HepG2 (cell line): Measurements from ENCODE around the gene STPG4. TPM values are rescaled to one million over a fixed set of nuclear protein-coding genes. Genes with fewer than 3 reads are reported as not detected.

ENCODE experiments used
- ARNT2 ChIP-seq: sonication (generic); formaldehyde crosslinking; IDR thresholded peaks from 2 replicates; pipeline ENCODE4 v1.8.0; 2022; ENCODE audit warnings: mild to moderate bottlenecking, low read depth, missing genetic modification reagents, moderate library complexity
- ELF3 ChIP-seq: IDR thresholded peaks from 2 replicates; pipeline ENCODE4 v1.6.1; 2016; ENCODE audit warnings: missing genetic modification reagents, missing compliant biosample characterization
- HHEX ChIP-seq: IDR thresholded peaks from 2 replicates; pipeline ENCODE4 v1.6.1; 2016; ENCODE audit warnings: control low read depth
- KAT8 ChIP-seq: IDR thresholded peaks from 2 replicates; pipeline ENCODE4 v1.6.1; 2016; ENCODE audit warnings: missing genetic modification reagents, missing compliant biosample characterization
- MTA3 ChIP-seq: sonication (generic); formaldehyde crosslinking; IDR thresholded peaks from 2 replicates; pipeline ENCODE4 v1.4.0; 2020; ENCODE audit warnings: missing genetic modification reagents
- MZF1 ChIP-seq: sonication (generic); formaldehyde crosslinking; IDR thresholded peaks from 2 replicates; pipeline ENCODE4 v1.8.1; 2023; ENCODE audit warnings: mild to moderate bottlenecking, missing genetic modification reagents, borderline replicate concordance
- NCOA1 ChIP-seq: sonication (generic); formaldehyde crosslinking; IDR thresholded peaks from 2 replicates; pipeline ENCODE4 v1.9.0; 2021; ENCODE audit warnings: missing genetic modification reagents
- NFATC3 ChIP-seq: sonication (generic); formaldehyde crosslinking; IDR thresholded peaks from 2 replicates; pipeline ENCODE4 v1.5.1; 2020; ENCODE audit warnings: mild to moderate bottlenecking, missing genetic modification reagents
- PHF5A ChIP-seq: IDR thresholded peaks from one replicate; pipeline ENCODE4 v1.6.1; 2018; ENCODE audit warnings: low read depth, missing genetic modification reagents; ENCODE audit not compliant: unreplicated experiment
- TCF12 ChIP-seq, 2 experiments: fragments of 450-650 bp in 1 of 2; sonication (generic) in 1 of 2; formaldehyde crosslinking in 1 of 2; IDR thresholded peaks; 2 replicates each; pipeline versions ENCODE4 v1.6.1 to v1.8.0; 2017 to 2022; ENCODE audit warnings: antibody characterized with exemption in 1 of 2, mild to moderate bottlenecking in 1 of 2, missing genetic modification reagents in 1 of 2, moderate library complexity in 1 of 2
- TFE3 ChIP-seq: IDR thresholded peaks from 2 replicates; pipeline ENCODE4 v1.6.1; 2016
- WIZ ChIP-seq: sonication (generic); formaldehyde crosslinking; IDR thresholded peaks from 2 replicates; pipeline ENCODE4 v1.5.1; 2020; ENCODE audit warnings: mild to moderate bottlenecking, missing genetic modification reagents
- ZBTB38 ChIP-seq: sonication (generic); formaldehyde crosslinking; IDR thresholded peaks from 2 replicates; pipeline ENCODE4 v1.5.1; 2020; ENCODE audit warnings: mild to moderate bottlenecking, missing genetic modification reagents
- ZFP82 ChIP-seq: sonication (generic); formaldehyde crosslinking; IDR thresholded peaks from 2 replicates; pipeline ENCODE4 v1.5.1; 2020; ENCODE audit warnings: mild to moderate bottlenecking, missing genetic modification reagents, borderline replicate concordance
- ZMYM3 ChIP-seq: sonication (generic); formaldehyde crosslinking; IDR thresholded peaks from 2 replicates; pipeline ENCODE4 v1.5.1; 2020; ENCODE audit warnings: mild to moderate bottlenecking, missing genetic modification reagents
- ZMYM4 ChIP-seq: sonication (generic); formaldehyde crosslinking; IDR thresholded peaks from 2 replicates; pipeline ENCODE4 v1.8.1; 2023; ENCODE audit warnings: mild to moderate bottlenecking, missing genetic modification reagents
- ZNF33A ChIP-seq: sonication (generic); formaldehyde crosslinking; IDR thresholded peaks from 2 replicates; pipeline ENCODE4 v1.5.1; 2020; ENCODE audit warnings: missing genetic modification reagents, mild to moderate bottlenecking, moderate library complexity, borderline replicate concordance
- ZNF687 ChIP-seq: sonication (generic); formaldehyde crosslinking; IDR thresholded peaks from 2 replicates; pipeline ENCODE4 v1.5.1; 2020; ENCODE audit warnings: mild to moderate bottlenecking, missing genetic modification reagents, moderate library complexity
- ZNF782 ChIP-seq: sonication (generic); formaldehyde crosslinking; IDR thresholded peaks from 2 replicates; pipeline ENCODE4 v1.4.0; 2020; ENCODE audit warnings: missing genetic modification reagents, mild to moderate bottlenecking, borderline replicate concordance
- polyA plus RNA-seq, 8 experiments: library from polyadenylated mRNA; depleted of rRNA in 3 of 8; stranded (reverse) in 7 of 8; unstranded in 1 of 8; fragments of >200 nt; fragmentation: Illumina TruSeq in 4 of 8; extraction: Trizol in 4 of 8; gene quantifications; 2 replicates each; pipeline versions ENCODE4 v1.2.1 to v1.2.3, GENCODE V29; 2011 to 2016; ENCODE audit warnings: low read depth in 4 of 8, missing spikeins in 1 of 8, mixed read lengths in 1 of 8; ENCODE audit not compliant: insufficient read depth in 1 of 8
- total RNA-seq, 5 experiments: library from RNA; depleted of rRNA; stranded (reverse); fragments of >200 nt; fragmentation: Illumina TruSeq; extraction: Trizol; gene quantifications; 2 replicates each; pipeline ENCODE4 v1.2.3, GENCODE V29; 2016; ENCODE audit warnings: low read depth in 1 of 5
- TF ChIP-seq, protein P1 (sequence below): sonication (generic); formaldehyde crosslinking; IDR thresholded peaks from 2 replicates; pipeline ENCODE4 v1.5.1; 2020; ENCODE audit warnings: missing genetic modification reagents, mild to moderate bottlenecking, borderline replicate concordance
- TF ChIP-seq, protein P2 (sequence below): sonication (generic); IDR thresholded peaks from 2 replicates; pipeline ENCODE4 v1.6.1; 2016; ENCODE audit warnings: low read depth, borderline replicate concordance

The STPG4 gene
- total and polyA plus RNA-seq, 2 of the 13 experiments (the other 11 are each of a cell fraction or from before 2014, with no cell fraction given) = 0.11 to 0.15 TPM

DNA sequence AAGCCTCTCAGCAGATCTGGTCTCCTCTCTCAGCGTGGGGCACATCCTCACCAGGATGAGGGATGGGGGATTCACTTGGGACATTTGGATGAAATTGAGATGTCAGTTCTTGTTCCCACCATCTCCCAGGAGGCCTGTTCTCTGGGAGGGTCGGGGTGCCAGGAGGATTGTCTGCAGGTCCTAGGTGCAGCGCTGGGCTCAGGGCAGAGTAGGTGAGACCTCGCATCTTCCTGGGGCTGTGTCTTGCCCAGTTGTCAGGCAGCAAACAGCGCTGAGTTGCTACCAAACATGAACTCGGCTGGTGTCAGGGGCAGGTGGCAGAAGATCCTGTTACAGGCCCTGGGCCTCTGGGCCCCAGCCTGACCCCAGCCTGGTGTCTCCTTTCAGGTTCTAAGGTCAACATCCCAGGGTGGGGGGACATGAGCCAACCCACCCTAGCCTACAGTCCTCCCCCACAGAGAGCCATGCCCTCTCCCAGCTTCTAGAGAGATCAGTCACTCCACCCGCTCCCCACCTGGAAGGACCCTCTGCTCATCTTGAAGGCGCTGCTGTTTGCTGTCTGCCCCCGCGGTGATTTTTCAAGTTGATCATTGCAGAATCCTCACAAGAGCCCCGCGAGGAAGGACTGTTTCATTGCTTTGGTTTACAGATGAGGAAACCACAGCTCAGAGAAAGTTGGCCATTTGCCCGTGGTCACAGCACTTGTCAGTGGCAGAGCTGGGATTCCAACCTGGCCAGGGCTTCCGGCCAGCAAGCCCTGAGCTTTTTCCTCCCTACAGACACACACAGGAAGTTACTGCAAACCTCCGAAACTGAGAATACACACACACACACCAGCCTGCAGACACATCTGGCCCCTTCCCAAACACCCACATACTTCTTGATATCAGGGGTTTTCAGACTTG, 83.9 kb downstream of the STPG4 start (continued):
- TF ChIP-seq ZNF782 (CRISPR knock-in tag) = no peak; the same call in 1 of the 2 replicates
- peak; percentile 61; the same call in 1 of the 2 replicates for TF ChIP-seq ELF3
- TF ChIP-seq WIZ (CRISPR knock-in tag) = no peak
- no peak for TF ChIP-seq ZNF33A (CRISPR knock-in tag)
- no peak; the same call in 1 of the 2 replicates for TF ChIP-seq ZBTB38
- 0 out of 2 replicates have a peak, but pooled peaks have one; percentile 18 for TF ChIP-seq TFE3
- no peak for TF ChIP-seq PHF5A
- peak; percentile 76 for TF ChIP-seq KAT8 (CRISPR knock-in tag)
- no peak for TF ChIP-seq ARNT2 (CRISPR knock-in tag)
- peak; percentile 86 for TF ChIP-seq ZNF687 (CRISPR knock-in tag)
- peak; percentile 72 for TF ChIP-seq ZMYM4 (CRISPR knock-in tag)
- TF ChIP-seq, protein P1, sequence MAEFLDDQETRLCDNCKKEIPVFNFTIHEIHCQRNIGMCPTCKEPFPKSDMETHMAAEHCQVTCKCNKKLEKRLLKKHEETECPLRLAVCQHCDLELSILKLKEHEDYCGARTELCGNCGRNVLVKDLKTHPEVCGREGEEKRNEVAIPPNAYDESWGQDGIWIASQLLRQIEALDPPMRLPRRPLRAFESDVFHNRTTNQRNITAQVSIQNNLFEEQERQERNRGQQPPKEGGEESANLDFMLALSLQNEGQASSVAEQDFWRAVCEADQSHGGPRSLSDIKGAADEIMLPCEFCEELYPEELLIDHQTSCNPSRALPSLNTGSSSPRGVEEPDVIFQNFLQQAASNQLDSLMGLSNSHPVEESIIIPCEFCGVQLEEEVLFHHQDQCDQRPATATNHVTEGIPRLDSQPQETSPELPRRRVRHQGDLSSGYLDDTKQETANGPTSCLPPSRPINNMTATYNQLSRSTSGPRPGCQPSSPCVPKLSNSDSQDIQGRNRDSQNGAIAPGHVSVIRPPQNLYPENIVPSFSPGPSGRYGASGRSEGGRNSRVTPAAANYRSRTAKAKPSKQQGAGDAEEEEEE = no peak
- TF ChIP-seq HHEX = no peak
- peak; percentile 19; the same call in 1 of the 2 replicates for TF ChIP-seq NFATC3 (CRISPR knock-in tag)
- no peak for TF ChIP-seq TCF12 (IDR thresholded peaks at IDR 0.05)
- no peak for TF ChIP-seq TCF12 (CRISPR knock-in tag; IDR thresholded peaks at IDR 0.05)
- TF ChIP-seq NCOA1 (CRISPR knock-in tag) = 0 out of 2 replicates have a peak, but pooled peaks have one; percentile 65
- TF ChIP-seq ZMYM3 = peak; percentile 83
- TF ChIP-seq, protein P2, sequence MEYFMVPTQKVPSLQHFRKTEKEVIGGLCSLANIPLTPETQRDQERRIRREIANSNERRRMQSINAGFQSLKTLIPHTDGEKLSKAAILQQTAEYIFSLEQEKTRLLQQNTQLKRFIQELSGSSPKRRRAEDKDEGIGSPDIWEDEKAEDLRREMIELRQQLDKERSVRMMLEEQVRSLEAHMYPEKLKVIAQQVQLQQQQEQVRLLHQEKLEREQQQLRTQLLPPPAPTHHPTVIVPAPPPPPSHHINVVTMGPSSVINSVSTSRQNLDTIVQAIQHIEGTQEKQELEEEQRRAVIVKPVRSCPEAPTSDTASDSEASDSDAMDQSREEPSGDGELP = peak; percentile 30; the same call in 1 of the 2 replicates
- no peak for TF ChIP-seq MTA3 (CRISPR knock-in tag)
- no peak for TF ChIP-seq MZF1 (CRISPR knock-in tag)
- no peak for TF ChIP-seq ZFP82
